GM10266 (cell line): ENCODE measurements around the gene MYH9.

ENCODE experiments used
- DNase-seq: peaks from one replicate; pipeline ENCODE4 v3.0.0; 2012; ENCODE audit errors: extremely low spot score
- TF ChIP-seq, protein P1 (sequence below): IDR thresholded peaks from 2 replicates; pipeline ENCODE4 v1.5.1; 2012; ENCODE audit warnings: mild to moderate bottlenecking, low read depth; ENCODE audit not compliant: control insufficient read depth, insufficient read depth; ENCODE audit errors: missing control alignments

The MYH9 gene

DNA sequence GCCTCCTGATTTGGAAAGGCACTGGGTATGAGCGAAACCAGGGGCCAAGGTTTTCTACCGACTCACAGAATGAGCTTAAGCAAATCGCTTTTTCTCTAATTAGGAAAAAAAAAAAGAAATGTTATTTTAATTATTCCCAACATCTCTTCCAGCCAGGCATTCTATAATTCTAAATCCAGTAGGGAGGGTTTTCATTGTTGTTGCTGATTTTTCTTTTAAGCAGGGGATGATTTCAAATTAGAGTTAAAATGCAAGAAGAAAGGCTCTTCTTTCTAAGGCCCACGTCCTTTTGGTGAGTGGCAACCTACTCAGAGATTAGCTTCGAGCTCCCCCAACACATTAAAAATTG lies 8.9 kb downstream of the MYH9 start:
- TF ChIP-seq, protein P1, sequence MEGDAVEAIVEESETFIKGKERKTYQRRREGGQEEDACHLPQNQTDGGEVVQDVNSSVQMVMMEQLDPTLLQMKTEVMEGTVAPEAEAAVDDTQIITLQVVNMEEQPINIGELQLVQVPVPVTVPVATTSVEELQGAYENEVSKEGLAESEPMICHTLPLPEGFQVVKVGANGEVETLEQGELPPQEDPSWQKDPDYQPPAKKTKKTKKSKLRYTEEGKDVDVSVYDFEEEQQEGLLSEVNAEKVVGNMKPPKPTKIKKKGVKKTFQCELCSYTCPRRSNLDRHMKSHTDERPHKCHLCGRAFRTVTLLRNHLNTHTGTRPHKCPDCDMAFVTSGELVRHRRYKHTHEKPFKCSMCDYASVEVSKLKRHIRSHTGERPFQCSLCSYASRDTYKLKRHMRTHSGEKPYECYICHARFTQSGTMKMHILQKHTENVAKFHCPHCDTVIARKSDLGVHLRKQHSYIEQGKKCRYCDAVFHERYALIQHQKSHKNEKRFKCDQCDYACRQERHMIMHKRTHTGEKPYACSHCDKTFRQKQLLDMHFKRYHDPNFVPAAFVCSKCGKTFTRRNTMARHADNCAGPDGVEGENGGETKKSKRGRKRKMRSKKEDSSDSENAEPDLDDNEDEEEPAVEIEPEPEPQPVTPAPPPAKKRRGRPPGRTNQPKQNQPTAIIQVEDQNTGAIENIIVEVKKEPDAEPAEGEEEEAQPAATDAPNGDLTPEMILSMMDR: no peak
- DNase-seq: no peak

DNA sequence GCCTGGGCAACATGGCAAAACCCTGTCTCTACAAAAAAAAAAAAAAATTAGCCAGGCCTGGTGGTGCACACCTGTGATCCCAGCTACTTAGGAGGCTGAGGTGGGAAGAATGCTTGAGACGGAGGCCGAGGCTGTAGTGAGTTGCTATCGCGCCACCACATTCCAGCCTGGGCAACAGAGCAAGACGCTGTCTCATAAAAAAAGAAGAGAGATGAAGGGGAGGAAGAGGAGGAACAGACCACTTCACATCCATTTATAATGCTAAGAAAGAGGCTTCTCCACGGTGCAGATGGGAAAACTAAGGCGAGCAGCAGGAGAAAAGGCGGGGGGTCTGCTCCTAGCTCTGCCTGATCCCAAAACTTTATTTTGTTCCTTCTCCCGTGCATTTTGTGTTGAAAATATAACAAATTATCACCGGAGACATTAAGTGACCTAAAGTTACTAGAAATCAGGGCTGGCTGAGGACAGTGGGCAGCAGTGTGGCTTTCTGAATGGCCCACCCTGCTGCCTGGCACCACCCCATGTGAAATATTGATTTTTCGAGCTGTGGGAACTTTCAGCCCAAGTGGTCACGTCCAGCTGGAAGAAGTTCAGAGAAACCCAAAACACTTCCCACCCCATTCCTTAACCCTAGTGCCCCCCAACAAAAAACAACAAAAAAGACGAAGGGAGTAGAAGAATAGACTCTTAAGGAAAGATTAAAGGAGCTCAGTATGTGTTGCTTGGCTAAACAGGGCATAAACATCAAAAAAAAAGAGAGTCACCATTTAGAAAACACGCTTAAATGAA lies 9.5 kb downstream of the MYH9 start:
- DNase-seq: no peak
- TF ChIP-seq, protein P1: no peak

- DNase-seq: peak; percentile 73
Measured at GRCh38 chr22:36377022-36377631, 10.6 kb downstream of the MYH9 start.

DNA sequence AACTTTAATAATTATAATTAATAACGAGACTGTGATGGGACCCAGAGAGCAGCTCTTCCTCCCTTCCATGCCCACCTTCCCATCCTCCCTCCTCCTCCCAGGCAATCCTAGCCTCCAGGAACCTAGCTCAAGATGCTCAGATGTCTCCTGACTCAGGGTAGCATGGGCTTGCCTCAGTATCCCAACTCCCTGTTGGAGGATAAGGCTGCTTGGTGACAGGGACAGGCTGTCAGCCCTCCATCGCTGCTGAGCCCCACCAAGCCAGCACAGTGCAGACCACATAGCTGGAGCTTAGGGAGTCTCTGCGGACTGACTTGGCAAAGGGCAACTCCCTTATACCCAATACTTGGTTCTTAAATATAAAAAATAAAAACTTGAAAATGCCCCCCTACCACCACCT lies 11.5 kb downstream of the MYH9 start:
- DNase-seq: no peak
- TF ChIP-seq, protein P1: no peak

More at GRCh38 chr22:36377022-36377631, 10.6 kb downstream of the MYH9 start:
- TF ChIP-seq, protein P1: no peak

GRCh38 chr22:36375071-36375980 lies 12.4 kb downstream of the MYH9 start:
- DNase-seq: no peak
- TF ChIP-seq, protein P1: no peak

- TF ChIP-seq, protein P1: no peak
- DNase-seq: no peak
Measured at GRCh38 chr22:36374603-36375024, 13.2 kb downstream of the MYH9 start.
